NCI-H526 (cell line): ENCODE data around the gene CCDC71.

ENCODE experiments used
- DNase-seq, 2 experiments: peaks; one replicate each; lab custom pipeline; 2025; lab: John Stamatoyannopoulos, UW

The CCDC71 gene

GRCh38 chr3:49165771-49166751, at the start of gene CCDC71:
TSS of gene CCDC71 (minus strand) at chr3:49166331. CDS start at chr3:49164208, 2,123 bp downstream.
- peak; percentile 25 to 77 for DNase-seq

GRCh38 chr3:49213998-49214397, 47.9 kb upstream of the CCDC71 start:
- DNase-seq: no peak

GRCh38 chr3:49213541-49213943, 47.4 kb upstream of the CCDC71 start:
- no peak for DNase-seq

GRCh38 chr3:49199900-49200281, 33.8 kb upstream of the CCDC71 start:
- no peak for DNase-seq

- no peak for DNase-seq
These were observed 33.2 kb upstream of the CCDC71 start for GRCh38 chr3:49199239-49199899.

GRCh38 chr3:49198611-49199230, 32.6 kb upstream of the CCDC71 start:
- DNase-seq: no peak

- no peak for DNase-seq
These were observed 32.0 kb upstream of the CCDC71 start for GRCh38 chr3:49198161-49198560.

- no peak for DNase-seq
These were observed 25.6 kb upstream of the CCDC71 start for GRCh38 chr3:49191741-49192140.

GRCh38 chr3:49183873-49184272, 17.7 kb upstream of the CCDC71 start:
- DNase-seq: no peak

- DNase-seq: no peak
These were observed 16.6 kb upstream of the CCDC71 start for GRCh38 chr3:49182682-49183081.

GRCh38 chr3:49181351-49181750, 15.2 kb upstream of the CCDC71 start:
- DNase-seq: no peak

- no peak for DNase-seq
These were observed 14.0 kb upstream of the CCDC71 start for GRCh38 chr3:49180116-49180515.

GRCh38 chr3:49177073-49177472, 10.9 kb upstream of the CCDC71 start:
- DNase-seq: no peak

GRCh38 chr3:49175530-49175929, 9.4 kb upstream of the CCDC71 start:
- no peak for DNase-seq

- DNase-seq: no peak
These were observed 8.4 kb upstream of the CCDC71 start for GRCh38 chr3:49174397-49174985.

GRCh38 chr3:49173792-49174170, 7.7 kb upstream of the CCDC71 start:
- DNase-seq: peak in 1 of 2 experiments; percentile 14

GRCh38 chr3:49173116-49173791, 7.1 kb upstream of the CCDC71 start:
- peak in 1 of 2 experiments; percentile 7 for DNase-seq

- DNase-seq: no peak
These were observed 6.5 kb upstream of the CCDC71 start for GRCh38 chr3:49172551-49173041.

GRCh38 chr3:49171775-49172500, 5.8 kb upstream of the CCDC71 start:
- no peak for DNase-seq

GRCh38 chr3:49171119-49171774, 5.1 kb upstream of the CCDC71 start, which contains the start of gene KLHDC8B:
TSS of gene KLHDC8B (plus strand) at chr3:49171598. CDS start at chr3:49172770, 1,172 bp downstream.
- DNase-seq: peak; percentile 66 to 83
